GM23338 (cell line): ENCODE data around the gene BRICD5. TPM values are rescaled to one million over a fixed set of nuclear protein-coding genes. Genes with fewer than 3 reads are reported as not detected.

Source experiments
- ATAC-seq: fragments of 200-7000 bp; cut with Tn5 transposase; 3 replicates; pipeline ENCODE4 v1.9.1; 2020
- DNase-seq: peaks from one replicate; pipeline ENCODE4 v3.0.0-alpha.2; 2015; ENCODE audit warnings: low spot score
- H2AFZ ChIP-seq: fragments of 200-600 bp; sonication (generic); 2 replicates; pipeline ENCODE4 v1.8.0; 2016; ENCODE audit warnings: antibody characterized with exemption, mild to moderate bottlenecking, moderate library complexity
- H3F3A ChIP-seq: fragments of 200-600 bp; sonication (generic); replicated peaks from 2 replicates; pipeline ENCODE4 v1.8.0; 2017; ENCODE audit warnings: antibody characterized with exemption, mixed run types, low read depth
- H3K27ac ChIP-seq: fragments of 200-600 bp; sonication (generic); 2 replicates; pipeline ENCODE4 v1.6.1; 2016; ENCODE audit warnings: low read depth
- H3K27me3 ChIP-seq: fragments of 200-600 bp; sonication (generic); 2 replicates; pipeline ENCODE4 v1.8.0; 2016; ENCODE audit warnings: mild to moderate bottlenecking, mixed run types, moderate library complexity; ENCODE audit not compliant: insufficient read depth
- H3K36me3 ChIP-seq: fragments of 200-600 bp; sonication (generic); 2 replicates; pipeline ENCODE4 v1.8.0; 2016; ENCODE audit warnings: mild to moderate bottlenecking; ENCODE audit not compliant: insufficient read depth
- H3K4me1 ChIP-seq: fragments of 200-600 bp; sonication (generic); 2 replicates; pipeline ENCODE4 v1.8.0; 2016; ENCODE audit warnings: mild to moderate bottlenecking, moderate library complexity; ENCODE audit not compliant: insufficient read depth
- H3K4me2 ChIP-seq: fragments of 200-600 bp; sonication (generic); 2 replicates; pipeline ENCODE4 v1.7.1; 2017; ENCODE audit warnings: mixed run types
- H3K4me3 ChIP-seq: fragments of 200-600 bp; sonication (generic); 2 replicates; pipeline ENCODE4 v1.6.1; 2016; ENCODE audit warnings: mixed run types
- H3K79me2 ChIP-seq: fragments of 200-600 bp; sonication (generic); replicated peaks from 2 replicates; pipeline ENCODE4 v1.8.0; 2017; ENCODE audit warnings: mild to moderate bottlenecking; ENCODE audit not compliant: insufficient read depth
- H3K9me2 ChIP-seq: fragments of 200-600 bp; sonication (generic); 2 replicates; pipeline ENCODE4 v1.8.0; 2017; ENCODE audit not compliant: insufficient read depth
- H4K20me1 ChIP-seq: fragments of 200-600 bp; sonication (generic); replicated peaks from 2 replicates; pipeline ENCODE4 v1.8.0; 2017; ENCODE audit warnings: mild to moderate bottlenecking; ENCODE audit not compliant: insufficient read depth
- H3K27ac Mint-ChIP-seq: 2 replicates; pipeline ENCODE4 v1.8.0; 2020; ENCODE audit warnings: inconsistent platforms, mild to moderate bottlenecking, moderate library complexity, mixed read lengths
- H3K27me3 Mint-ChIP-seq: 3 replicates; pipeline ENCODE4 v1.8.0; 2022; ENCODE audit warnings: low read depth, mild to moderate bottlenecking, moderate library complexity, mixed read lengths, inconsistent platforms; ENCODE audit not compliant: insufficient read depth, poor library complexity
- H3K36me3 Mint-ChIP-seq: 3 replicates; pipeline ENCODE4 v1.8.0; 2021; ENCODE audit warnings: low read depth, mild to moderate bottlenecking, inconsistent platforms, moderate library complexity, mixed read lengths
- H3K4me1 Mint-ChIP-seq: 3 replicates; pipeline ENCODE4 v1.8.0; 2020; ENCODE audit warnings: mild to moderate bottlenecking, inconsistent platforms, mixed read lengths
- H3K4me3 Mint-ChIP-seq: 3 replicates; pipeline ENCODE4 v1.8.0; 2021; ENCODE audit warnings: moderate library complexity, mild to moderate bottlenecking, inconsistent platforms, mixed read lengths
- H3K9me3 Mint-ChIP-seq: 3 replicates; pipeline ENCODE4 v1.8.0; 2020; ENCODE audit warnings: moderate library complexity, mild to moderate bottlenecking, inconsistent platforms, mixed read lengths
- CTCF ChIP-seq, 2 experiments: fragments of 200-600 bp in 1 of 2; sonication (generic) in 1 of 2; conservative IDR thresholded peaks; 2 replicates each; pipeline versions ENCODE4 v1.5.1 to v1.6.1; 2016 to 2017; ENCODE audit warnings: antibody characterized with exemption in 2 of 2, low read depth in 2 of 2, mild to moderate bottlenecking in 2 of 2, moderate library complexity in 1 of 2
- JUNB ChIP-seq: IDR thresholded peaks from one replicate; pipeline ENCODE4 v1.6.1; 2016; ENCODE audit warnings: antibody characterized with exemption; ENCODE audit not compliant: unreplicated experiment
- NANOG ChIP-seq: IDR thresholded peaks from 2 replicates; pipeline ENCODE4 v1.6.1; 2016; ENCODE audit warnings: antibody characterized with exemption, borderline replicate concordance
- POLR2AphosphoS5 ChIP-seq: IDR thresholded peaks from 2 replicates; pipeline ENCODE4 v1.6.1; 2016; ENCODE audit warnings: antibody characterized with exemption, low read depth
- STAT1 ChIP-seq: IDR thresholded peaks from one replicate; pipeline ENCODE4 v1.6.1; 2016; ENCODE audit warnings: antibody characterized with exemption; ENCODE audit not compliant: unreplicated experiment
- ZNF331 ChIP-seq: fragments of 250-450 bp; sonication (Bioruptor Pico); IDR thresholded peaks from 2 replicates; pipeline ENCODE4 v1.5.0; 2020; ENCODE audit warnings: low read depth, mild to moderate bottlenecking, moderate library complexity
- polyA plus RNA-seq: library from polyadenylated mRNA; unstranded; fragments of >200 nt; fragmentation: Nextera tagmentation; extraction: Ambion mirVana; gene quantifications from 2 replicates; pipeline ENCODE4 v1.2.1, GENCODE V29; 2016
- total RNA-seq: library from RNA; depleted of rRNA; stranded (reverse); fragments of >200 nt; shearing (Covaris generic); gene quantifications from 2 replicates; pipeline ENCODE4 v1.2.3, GENCODE V29; 2014
- TF ChIP-seq, protein P1 (sequence below): IDR thresholded peaks from one replicate; pipeline ENCODE4 v1.6.1; 2018; ENCODE audit warnings: antibody characterized with exemption; ENCODE audit not compliant: unreplicated experiment

Gene BRICD5
- total and polyA plus RNA-seq, 2 experiments from 2014 or later, result 5.3 to 6.3 TPM

DNA sequence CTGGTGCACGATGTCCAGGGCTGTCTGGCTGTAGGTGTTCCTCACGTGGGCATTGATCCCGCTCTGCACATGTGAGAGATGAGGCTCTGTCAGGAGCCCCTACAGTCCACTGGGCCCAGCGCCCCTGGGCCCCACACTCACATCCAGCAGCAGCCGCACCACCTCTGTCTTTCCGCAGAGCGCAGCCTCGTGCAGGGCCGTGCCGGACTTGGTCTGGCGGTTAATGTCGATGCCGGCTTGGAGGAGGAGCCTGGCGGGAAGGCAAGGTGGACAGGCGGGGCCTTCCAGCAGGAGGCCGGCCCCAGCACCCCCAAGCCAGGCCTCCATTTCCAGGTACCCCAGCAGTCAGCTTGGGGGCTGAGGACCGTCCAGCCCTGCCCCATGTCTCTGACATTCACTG is 23.5 kb downstream of the BRICD5 start:
- Histone ChIP-seq H3K36me3 (no peaks in the 10 kb centered on the region), H3K27ac (no peak overlapping the region), H3F3A (0 out of 2 replicates have a peak, but pooled peaks cover 2% of the 10 kb centered on the region), H3K4me1 (no peaks in the 10 kb centered on the region), H3K27me3 (no peaks in the 10 kb centered on the region), H3K9me2 (no peaks in the 10 kb centered on the region), H3K4me2 (no peak overlapping the region), H3K79me2 (no peaks in the 10 kb centered on the region), H3K4me3 (no peak overlapping the region), H4K20me1 (no peaks in the 10 kb centered on the region), H2AFZ (no peak overlapping the region)
- H3K4me1 Mint-ChIP-seq, result peaks cover 1% of the 10 kb centered on the region; the same call in 1 of the 3 replicates
- no peaks in the 10 kb centered on the region for H3K9me3 Mint-ChIP-seq
- H3K4me3 Mint-ChIP-seq, result no peak overlapping the region
- no peaks in the 10 kb centered on the region; the same call in 2 of the 3 replicates for H3K36me3 Mint-ChIP-seq
- no peak for TF ChIP-seq NANOG
- TF ChIP-seq ZNF331, result no peak
- no peak for TF ChIP-seq POLR2AphosphoS5
- H3K27me3 Mint-ChIP-seq, result peaks cover 14% of the 10 kb centered on the region
- H3K27ac Mint-ChIP-seq, result no peak overlapping the region
- ATAC-seq, result no peak
- DNase-seq, result no peak

DNA sequence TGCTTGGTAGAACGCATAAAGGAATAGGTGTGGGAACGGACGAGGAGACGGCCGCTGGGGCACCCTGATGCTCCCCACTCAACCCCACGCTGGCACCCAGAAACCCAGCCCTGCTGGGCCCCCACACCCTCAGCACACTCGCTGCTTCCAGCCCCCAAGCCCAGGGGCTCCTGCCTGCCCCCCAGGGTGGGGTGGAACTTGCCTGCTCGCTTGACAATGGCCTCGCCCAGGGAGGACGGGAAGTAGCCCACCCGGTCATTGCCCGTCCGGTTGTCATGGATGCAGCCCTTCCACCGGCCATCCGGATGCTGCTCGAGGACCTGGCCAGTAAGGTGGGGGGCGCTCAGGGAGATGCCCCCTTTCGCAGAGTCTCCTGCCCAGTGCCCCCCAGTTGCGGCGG is 24.2 kb downstream of the BRICD5 start:
- H3K4me2 ChIP-seq, result no peak overlapping the region
- no peaks in the 10 kb centered on the region for H3K79me2 ChIP-seq
- no peaks in the 10 kb centered on the region for H3K36me3 ChIP-seq
- no peaks in the 10 kb centered on the region for H3F3A ChIP-seq
- no peak for TF ChIP-seq NANOG
- TF ChIP-seq STAT1, result no peak
- TF ChIP-seq JUNB, result no peak
- TF ChIP-seq, protein P1, sequence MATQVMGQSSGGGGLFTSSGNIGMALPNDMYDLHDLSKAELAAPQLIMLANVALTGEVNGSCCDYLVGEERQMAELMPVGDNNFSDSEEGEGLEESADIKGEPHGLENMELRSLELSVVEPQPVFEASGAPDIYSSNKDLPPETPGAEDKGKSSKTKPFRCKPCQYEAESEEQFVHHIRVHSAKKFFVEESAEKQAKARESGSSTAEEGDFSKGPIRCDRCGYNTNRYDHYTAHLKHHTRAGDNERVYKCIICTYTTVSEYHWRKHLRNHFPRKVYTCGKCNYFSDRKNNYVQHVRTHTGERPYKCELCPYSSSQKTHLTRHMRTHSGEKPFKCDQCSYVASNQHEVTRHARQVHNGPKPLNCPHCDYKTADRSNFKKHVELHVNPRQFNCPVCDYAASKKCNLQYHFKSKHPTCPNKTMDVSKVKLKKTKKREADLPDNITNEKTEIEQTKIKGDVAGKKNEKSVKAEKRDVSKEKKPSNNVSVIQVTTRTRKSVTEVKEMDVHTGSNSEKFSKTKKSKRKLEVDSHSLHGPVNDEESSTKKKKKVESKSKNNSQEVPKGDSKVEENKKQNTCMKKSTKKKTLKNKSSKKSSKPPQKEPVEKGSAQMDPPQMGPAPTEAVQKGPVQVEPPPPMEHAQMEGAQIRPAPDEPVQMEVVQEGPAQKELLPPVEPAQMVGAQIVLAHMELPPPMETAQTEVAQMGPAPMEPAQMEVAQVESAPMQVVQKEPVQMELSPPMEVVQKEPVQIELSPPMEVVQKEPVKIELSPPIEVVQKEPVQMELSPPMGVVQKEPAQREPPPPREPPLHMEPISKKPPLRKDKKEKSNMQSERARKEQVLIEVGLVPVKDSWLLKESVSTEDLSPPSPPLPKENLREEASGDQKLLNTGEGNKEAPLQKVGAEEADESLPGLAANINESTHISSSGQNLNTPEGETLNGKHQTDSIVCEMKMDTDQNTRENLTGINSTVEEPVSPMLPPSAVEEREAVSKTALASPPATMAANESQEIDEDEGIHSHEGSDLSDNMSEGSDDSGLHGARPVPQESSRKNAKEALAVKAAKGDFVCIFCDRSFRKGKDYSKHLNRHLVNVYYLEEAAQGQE, result no peak
- Mint-ChIP-seq H3K9me3 (no peaks in the 10 kb centered on the region), H3K36me3 (no peaks in the 10 kb centered on the region; the same call in 2 of the 3 replicates), H3K4me3 (no peak overlapping the region), H3K27me3 (peaks cover 15% of the 10 kb centered on the region), H3K4me1 (peaks cover 6% of the 10 kb centered on the region), H3K27ac (no peak overlapping the region)
- no peaks in the 10 kb centered on the region for H3K9me2 ChIP-seq
- H3K4me1 ChIP-seq, result no peaks in the 10 kb centered on the region
- no peak overlapping the region for H2AFZ ChIP-seq
- H3K27ac ChIP-seq, result no peak overlapping the region
- no peaks in the 10 kb centered on the region for H3K27me3 ChIP-seq
- ATAC-seq (no peak), DNase-seq (no peak)
- no peaks in the 10 kb centered on the region for H4K20me1 ChIP-seq
- H3K4me3 ChIP-seq, result no peak overlapping the region

- Histone ChIP-seq H3K36me3 (no peaks in the 10 kb centered on the region), H4K20me1 (no peaks in the 10 kb centered on the region), H3K27ac (no peak overlapping the region), H3K4me1 (no peaks in the 10 kb centered on the region), H3K79me2 (no peaks in the 10 kb centered on the region), H3K4me3 (no peak overlapping the region), H3F3A (no peaks in the 10 kb centered on the region), H3K27me3 (no peaks in the 10 kb centered on the region), H3K9me2 (no peaks in the 10 kb centered on the region), H3K4me2 (no peak overlapping the region), H2AFZ (no peak overlapping the region)
- no peak for ATAC-seq
- TF ChIP-seq STAT1 (no peak), POLR2AphosphoS5 (no peak), CTCF (conservative IDR thresholded peaks at IDR 0.05; ENCODE audit: low read depth in 2 of 2) (no peak)
- TF ChIP-seq, protein P1, result no peak
- no peak overlapping the region; the same call in 2 of the 3 replicates for H3K4me3 Mint-ChIP-seq
- no peaks in the 10 kb centered on the region; the same call in 2 of the 3 replicates for H3K36me3 Mint-ChIP-seq
- peaks cover 6% of the 10 kb centered on the region for H3K4me1 Mint-ChIP-seq
- DNase-seq, result no peak
- H3K27ac Mint-ChIP-seq, result no peak overlapping the region
- no peaks in the 10 kb centered on the region for H3K9me3 Mint-ChIP-seq
- H3K27me3 Mint-ChIP-seq, result peaks cover 15% of the 10 kb centered on the region
These were observed 24.6 kb downstream of the BRICD5 start for GRCh38 chr16:2186064-2186463.
